MM.1S (cell line): ENCODE results near the gene ZNF212.
"Not testable (repeated sequence)": the region's sequence is repeated elsewhere in the genome, so short reads cannot be mapped to it uniquely, and the experiment has no call there.

Source experiments
- DNase-seq: peaks from one replicate; pipeline ENCODE4 v3.0.0-alpha.2; 2015
- H2AFZ ChIP-seq: fragments of 300-600 bp; sonication (generic); 2 replicates; pipeline ENCODE4 v1.6.0; 2016; ENCODE audit warnings: antibody characterized with exemption, low read length
- H3F3A ChIP-seq: fragments of 300-600 bp; sonication (generic); 2 replicates; pipeline ENCODE4 v1.6.1; 2016; ENCODE audit warnings: mild to moderate bottlenecking, antibody characterized with exemption, low read length, moderate library complexity, mixed read lengths; ENCODE audit not compliant: insufficient read depth
- H3K27ac ChIP-seq: fragments of 300-600 bp; sonication (generic); 2 replicates; pipeline ENCODE4 v1.5.1; 2016; ENCODE audit warnings: mild to moderate bottlenecking, low read length
- H3K27me3 ChIP-seq: fragments of 300-600 bp; sonication (generic); replicated peaks from 2 replicates; pipeline ENCODE4 v1.6.0; 2016; ENCODE audit warnings: low read length; ENCODE audit not compliant: insufficient read depth
- H3K36me3 ChIP-seq: fragments of 300-600 bp; sonication (generic); replicated peaks from 2 replicates; pipeline ENCODE4 v1.6.1; 2016; ENCODE audit warnings: mild to moderate bottlenecking, low read length, mixed read lengths; ENCODE audit not compliant: insufficient read depth
- H3K4me1 ChIP-seq: fragments of 300-600 bp; sonication (generic); 2 replicates; pipeline ENCODE4 v1.6.1; 2016; ENCODE audit warnings: low read length, mixed read lengths
- H3K4me2 ChIP-seq: fragments of 300-600 bp; sonication (generic); 2 replicates; pipeline ENCODE4 v1.6.0; 2016; ENCODE audit warnings: low read depth, low read length
- H3K4me3 ChIP-seq: fragments of 300-600 bp; sonication (generic); 2 replicates; pipeline ENCODE4 v1.5.1; 2016; ENCODE audit warnings: low read length, mixed read lengths
- H3K79me2 ChIP-seq: fragments of 300-600 bp; sonication (generic); 2 replicates; pipeline ENCODE4 v1.6.1; 2016; ENCODE audit warnings: mixed run types, low read length, mixed read lengths
- H3K9ac ChIP-seq: fragments of 300-600 bp; sonication (generic); 2 replicates; pipeline ENCODE4 v1.6.1; 2016; ENCODE audit warnings: low read length, mixed read lengths
- H3K9me2 ChIP-seq: fragments of 300-600 bp; sonication (generic); replicated peaks from 2 replicates; pipeline ENCODE4 v1.6.1; 2016; ENCODE audit warnings: mild to moderate bottlenecking, low read length, mixed read lengths; ENCODE audit not compliant: insufficient read depth
- H3K9me3 ChIP-seq: fragments of 300-600 bp; sonication (generic); replicated peaks from 2 replicates; pipeline ENCODE4 v1.6.1; 2016; ENCODE audit warnings: mild to moderate bottlenecking, low read length, mixed read lengths; ENCODE audit not compliant: insufficient read depth
- H4K20me1 ChIP-seq: fragments of 300-600 bp; sonication (generic); 2 replicates; pipeline ENCODE4 v1.6.1; 2016; ENCODE audit warnings: mild to moderate bottlenecking, low read length, moderate library complexity, mixed read lengths; ENCODE audit not compliant: insufficient read depth
- EZH2 ChIP-seq: fragments of 300-600 bp; sonication (generic); optimal IDR thresholded peaks from 2 replicates; pipeline ENCODE3; 2017; ENCODE audit warnings: low read depth, mild to moderate bottlenecking, antibody characterized with exemption, low read length, mixed read lengths
- EZH2phosphoT487 ChIP-seq: fragments of 300-600 bp; sonication (generic); IDR thresholded peaks from 2 replicates; pipeline ENCODE4 v1.6.1; 2018; ENCODE audit warnings: antibody characterized with exemption, low read length
- TF ChIP-seq, protein P1 (sequence below): fragments of 300-600 bp; sonication (generic); IDR thresholded peaks from 2 replicates; pipeline ENCODE4 v1.5.1; 2016; ENCODE audit warnings: antibody characterized with exemption, low read length, mixed read lengths

ZNF212 gene

GRCh38 chr7:149248777-149249176 lies 9.3 kb downstream of the ZNF212 start:
- Histone ChIP-seq H3K9me2 (no peaks in the 10 kb centered on the region), H3K27ac (no peak overlapping the region), H3F3A (no peaks in the 10 kb centered on the region), H3K4me3 (no peak overlapping the region), H3K79me2 (peaks cover 40% of the 10 kb centered on the region), H4K20me1 (no peaks in the 10 kb centered on the region), H3K4me2 (no peak overlapping the region), H3K9me3 (no peaks in the 10 kb centered on the region), H3K27me3 (no peaks in the 10 kb centered on the region), H3K4me1 (no peaks in the 10 kb centered on the region), H3K36me3 (no peaks in the 10 kb centered on the region; the same call in 1 of the 2 replicates), H3K9ac (no peak overlapping the region), H2AFZ (no peak overlapping the region)
- DNase-seq, result no peak
- TF ChIP-seq EZH2 (no peak), EZH2phosphoT487 (no peak)

- H3K27me3 ChIP-seq, H3K9me2 ChIP-seq, H2AFZ ChIP-seq, DNase-seq, H3K9ac ChIP-seq, H3K4me1 ChIP-seq, H3K9me3 ChIP-seq, H3K36me3 ChIP-seq, H3F3A ChIP-seq, H3K27ac ChIP-seq, H3K4me3 ChIP-seq, H4K20me1 ChIP-seq, H3K4me2 ChIP-seq: not testable (repeated sequence)
- peaks cover 34% of the 10 kb centered on the region for H3K79me2 ChIP-seq
Observed at GRCh38 chr7:149250151-149250550, 10.7 kb downstream of the ZNF212 start.

GRCh38 chr7:149251518-149251917 lies 12.1 kb downstream of the ZNF212 start:
- H3K4me2 ChIP-seq, H3K9ac ChIP-seq, H3K4me3 ChIP-seq, H3K9me3 ChIP-seq, DNase-seq, H3K4me1 ChIP-seq, H3F3A ChIP-seq, H3K9me2 ChIP-seq, H3K36me3 ChIP-seq, H4K20me1 ChIP-seq, H3K27ac ChIP-seq, H2AFZ ChIP-seq, H3K27me3 ChIP-seq: not testable (repeated sequence)
- peaks cover 22% of the 10 kb centered on the region for H3K79me2 ChIP-seq

- H3K27me3 ChIP-seq, result no peaks in the 10 kb centered on the region
- no peaks in the 10 kb centered on the region for H3K9me3 ChIP-seq
- TF ChIP-seq, protein P1, sequence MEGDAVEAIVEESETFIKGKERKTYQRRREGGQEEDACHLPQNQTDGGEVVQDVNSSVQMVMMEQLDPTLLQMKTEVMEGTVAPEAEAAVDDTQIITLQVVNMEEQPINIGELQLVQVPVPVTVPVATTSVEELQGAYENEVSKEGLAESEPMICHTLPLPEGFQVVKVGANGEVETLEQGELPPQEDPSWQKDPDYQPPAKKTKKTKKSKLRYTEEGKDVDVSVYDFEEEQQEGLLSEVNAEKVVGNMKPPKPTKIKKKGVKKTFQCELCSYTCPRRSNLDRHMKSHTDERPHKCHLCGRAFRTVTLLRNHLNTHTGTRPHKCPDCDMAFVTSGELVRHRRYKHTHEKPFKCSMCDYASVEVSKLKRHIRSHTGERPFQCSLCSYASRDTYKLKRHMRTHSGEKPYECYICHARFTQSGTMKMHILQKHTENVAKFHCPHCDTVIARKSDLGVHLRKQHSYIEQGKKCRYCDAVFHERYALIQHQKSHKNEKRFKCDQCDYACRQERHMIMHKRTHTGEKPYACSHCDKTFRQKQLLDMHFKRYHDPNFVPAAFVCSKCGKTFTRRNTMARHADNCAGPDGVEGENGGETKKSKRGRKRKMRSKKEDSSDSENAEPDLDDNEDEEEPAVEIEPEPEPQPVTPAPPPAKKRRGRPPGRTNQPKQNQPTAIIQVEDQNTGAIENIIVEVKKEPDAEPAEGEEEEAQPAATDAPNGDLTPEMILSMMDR, result no peak
- TF ChIP-seq EZH2 (no peak), EZH2phosphoT487 (no peak)
- H3K9me2 ChIP-seq, result no peaks in the 10 kb centered on the region
- H4K20me1 ChIP-seq, result no peaks in the 10 kb centered on the region
- H3K79me2 ChIP-seq, result peaks cover 16% of the 10 kb centered on the region
- H3K9ac ChIP-seq, result no peak overlapping the region
- H3F3A ChIP-seq, result no peaks in the 10 kb centered on the region
- H3K4me1 ChIP-seq, result no peaks in the 10 kb centered on the region
- H2AFZ ChIP-seq, result no peak overlapping the region
- no peak overlapping the region for H3K27ac ChIP-seq
- H3K36me3 ChIP-seq, result no peaks in the 10 kb centered on the region; the same call in 1 of the 2 replicates
- no peak overlapping the region for H3K4me3 ChIP-seq
- H3K4me2 ChIP-seq, result no peak overlapping the region
- DNase-seq, result no peak
Observed at GRCh38 chr7:149252378-149252777, 12.9 kb downstream of the ZNF212 start.

DNA sequence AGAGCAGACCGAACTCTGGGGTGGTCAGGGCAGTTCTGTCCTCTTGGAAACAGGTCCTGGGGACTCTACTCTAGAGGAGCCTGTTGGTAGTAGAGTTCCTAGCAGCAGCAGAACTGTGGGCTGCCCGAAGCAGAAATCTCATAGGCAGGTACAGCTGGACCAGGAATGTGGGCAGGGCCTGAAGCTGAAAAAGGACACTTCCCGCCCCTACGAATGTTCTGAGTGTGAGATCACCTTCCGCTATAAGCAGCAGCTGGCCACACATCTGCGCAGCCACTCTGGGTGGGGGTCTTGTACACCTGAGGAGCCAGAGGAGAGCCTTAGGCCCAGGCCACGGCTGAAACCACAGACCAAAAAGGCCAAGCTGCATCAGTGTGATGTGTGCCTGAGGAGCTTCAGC lies 14.2 kb downstream of the ZNF212 start:
- Histone ChIP-seq H3K4me2 (no peak overlapping the region), H3K9me2 (no peaks in the 10 kb centered on the region), H3K27ac (no peak overlapping the region), H3K36me3 (no peaks in the 10 kb centered on the region; the same call in 1 of the 2 replicates), H3K9me3 (no peaks in the 10 kb centered on the region), H3K9ac (no peak overlapping the region), H3F3A (no peaks in the 10 kb centered on the region), H4K20me1 (no peaks in the 10 kb centered on the region), H2AFZ (no peak overlapping the region), H3K27me3 (no peaks in the 10 kb centered on the region), H3K4me1 (no peaks in the 10 kb centered on the region), H3K79me2 (0 out of 2 replicates have a peak, but pooled peaks cover 3% of the 10 kb centered on the region), H3K4me3 (no peak overlapping the region)
- DNase-seq, result no peak
- TF ChIP-seq EZH2 (no peak), EZH2phosphoT487 (no peak)
- TF ChIP-seq, protein P1, result no peak
